ENCODE results near the gene HOXD4.

- TF ChIP-seq POLR2AphosphoS5 (IDR thresholded peaks at IDR 0.05) (no peak), CTCF (IDR thresholded peaks at IDR 0.05) (no peak), EP300 (IDR thresholded peaks at IDR 0.05; ENCODE audit: low read depth) (no peak)
Observed at GRCh38 chr2:176124110-176124946, 27.0 kb upstream of the HOXD4 start.

Measured in transverse colon (tissue), 4 donors.